AG09319 (cell line): ENCODE data around the gene SPATA25.

Experiments
- DNase-seq: peaks from one replicate; pipeline ENCODE4 v3.0.0-alpha.2; 2010; ENCODE audit warnings: low read depth; ENCODE audit errors: extremely low read depth
- TF ChIP-seq, protein P1 (sequence below): IDR thresholded peaks from 2 replicates; pipeline ENCODE4 v1.5.1; 2011; ENCODE audit warnings: low read depth, mild to moderate bottlenecking, inconsistent platforms, low read length, moderate library complexity

SPATA25 gene

GRCh38 chr20:45896641-45897161 lies 9.3 kb upstream of the SPATA25 start:
- no peak for DNase-seq
- TF ChIP-seq, protein P1, sequence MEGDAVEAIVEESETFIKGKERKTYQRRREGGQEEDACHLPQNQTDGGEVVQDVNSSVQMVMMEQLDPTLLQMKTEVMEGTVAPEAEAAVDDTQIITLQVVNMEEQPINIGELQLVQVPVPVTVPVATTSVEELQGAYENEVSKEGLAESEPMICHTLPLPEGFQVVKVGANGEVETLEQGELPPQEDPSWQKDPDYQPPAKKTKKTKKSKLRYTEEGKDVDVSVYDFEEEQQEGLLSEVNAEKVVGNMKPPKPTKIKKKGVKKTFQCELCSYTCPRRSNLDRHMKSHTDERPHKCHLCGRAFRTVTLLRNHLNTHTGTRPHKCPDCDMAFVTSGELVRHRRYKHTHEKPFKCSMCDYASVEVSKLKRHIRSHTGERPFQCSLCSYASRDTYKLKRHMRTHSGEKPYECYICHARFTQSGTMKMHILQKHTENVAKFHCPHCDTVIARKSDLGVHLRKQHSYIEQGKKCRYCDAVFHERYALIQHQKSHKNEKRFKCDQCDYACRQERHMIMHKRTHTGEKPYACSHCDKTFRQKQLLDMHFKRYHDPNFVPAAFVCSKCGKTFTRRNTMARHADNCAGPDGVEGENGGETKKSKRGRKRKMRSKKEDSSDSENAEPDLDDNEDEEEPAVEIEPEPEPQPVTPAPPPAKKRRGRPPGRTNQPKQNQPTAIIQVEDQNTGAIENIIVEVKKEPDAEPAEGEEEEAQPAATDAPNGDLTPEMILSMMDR, result no peak

DNA sequence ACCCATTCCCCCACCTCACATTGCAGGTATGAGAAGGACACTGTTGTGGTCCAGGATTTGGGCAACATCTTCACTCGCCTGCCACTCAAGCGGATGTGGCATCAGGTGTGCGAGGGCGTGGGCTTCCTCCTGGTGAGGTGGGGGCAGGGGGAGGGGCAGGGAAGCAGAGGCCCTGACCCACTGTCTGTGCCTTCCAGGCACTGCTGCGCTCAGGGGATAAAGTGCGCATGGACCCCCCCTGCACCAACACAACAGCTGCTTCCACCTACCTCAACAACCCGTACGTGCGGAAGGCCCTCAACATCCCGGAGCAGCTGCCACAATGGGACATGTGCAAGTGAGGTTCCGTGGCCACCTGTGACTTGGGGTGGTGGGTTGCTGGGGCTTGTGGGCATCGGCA lies 7.4 kb upstream of the SPATA25 start:
- DNase-seq, result no peak
- TF ChIP-seq, protein P1, result no peak

- TF ChIP-seq, protein P1, result no peak
- DNase-seq, result no peak
Measured at GRCh38 chr20:45893831-45894230, 6.4 kb upstream of the SPATA25 start.

- no peak for DNase-seq
Measured at GRCh38 chr20:45892828-45893500, 5.5 kb upstream of the SPATA25 start.

DNA sequence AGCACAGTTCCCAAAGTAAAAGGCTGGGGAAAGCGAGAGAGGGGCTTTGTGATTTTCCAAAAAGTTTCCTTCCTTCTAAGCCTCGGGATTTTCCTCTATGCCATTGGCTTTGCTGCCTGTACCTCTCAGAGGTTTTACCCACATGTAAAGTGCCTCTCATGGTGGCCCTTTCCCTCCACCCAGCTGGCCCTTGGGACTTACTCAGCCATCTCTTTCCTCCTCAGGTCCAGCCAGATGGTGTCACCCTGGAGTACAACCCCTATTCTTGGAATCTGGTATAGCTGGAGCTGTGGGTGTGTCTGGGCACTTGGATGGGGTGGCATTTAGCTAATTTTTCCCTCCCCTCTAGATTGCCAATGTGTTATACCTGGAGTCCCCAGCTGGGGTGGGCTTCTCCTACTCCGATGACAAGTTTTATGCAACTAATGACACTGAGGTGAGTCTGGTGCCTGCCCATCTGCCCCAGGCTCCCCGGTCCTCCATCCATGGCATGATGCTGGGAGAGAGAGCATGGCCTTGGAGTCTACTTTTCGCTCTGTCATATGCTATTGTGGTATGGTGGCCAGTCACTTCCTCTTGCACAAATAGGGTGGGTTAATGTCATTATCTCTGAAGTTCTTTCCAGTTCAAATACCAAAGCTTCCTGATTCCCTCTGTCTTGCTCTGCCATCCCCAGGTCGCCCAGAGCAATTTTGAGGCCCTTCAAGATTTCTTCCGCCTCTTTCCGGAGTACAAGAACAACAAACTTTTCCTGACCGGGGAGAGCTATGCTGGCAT lies 4.8 kb upstream of the SPATA25 start:
- TF ChIP-seq, protein P1, result peak; percentile 19

More at GRCh38 chr20:45892828-45893500, 5.5 kb upstream of the SPATA25 start:
- TF ChIP-seq, protein P1, result no peak

GRCh38 chr20:45890985-45891983 lies 3.9 kb upstream of the SPATA25 start, which contains the start of the genes CTSA and NEURL2:
Gene CTSA, plus strand, starts transcription at chr20:45891335. Its CDS starts 234 bp downstream, at chr20:45891569.
Gene NEURL2, minus strand, starts transcription at chr20:45891208. Its CDS starts 217 bp downstream, at chr20:45890991.
- TF ChIP-seq, protein P1, result no peak; the same call in 1 of the 2 replicates
- peak; percentile 91 for DNase-seq

More for the DNA sequence above, 4.8 kb upstream of the SPATA25 start:
- no peak for DNase-seq
